Memory B cell (primary cell): ENCODE data around the gene TSHZ1.
A peak's percentile ranks its signal among the peaks of the same experiment; 100 is the strongest.

ENCODE experiments used
- ATAC-seq: fragments of 150-1000 bp; cut with Tn5 transposase; 2 replicates; pipeline ENCODE4 v1.10.0; 2021; ENCODE audit warnings: low read depth, mild to moderate bottlenecking, moderate library complexity
- DNase-seq, 2 donors: peaks; one replicate each; pipeline ENCODE4 v3.0.0; 2022; ENCODE audit warnings: low spot score in 2 of 2
- H3K27ac Mint-ChIP-seq: one replicate; pipeline ENCODE4 v1.8.0; 2022; ENCODE audit warnings: mild to moderate bottlenecking, moderate library complexity, mixed read lengths
- H3K27me3 Mint-ChIP-seq: one replicate; pipeline ENCODE4 v1.8.0; 2022; ENCODE audit warnings: mixed read lengths
- H3K36me3 Mint-ChIP-seq: one replicate; pipeline ENCODE4 v1.8.0; 2022; ENCODE audit warnings: mild to moderate bottlenecking, mixed read lengths
- H3K4me1 Mint-ChIP-seq: one replicate; pipeline ENCODE4 v1.8.0; 2022; ENCODE audit warnings: mixed read lengths
- H3K4me3 Mint-ChIP-seq: one replicate; pipeline ENCODE4 v1.8.0; 2022; ENCODE audit warnings: mild to moderate bottlenecking, moderate library complexity, mixed read lengths
- H3K9me3 Mint-ChIP-seq: one replicate; pipeline ENCODE4 v1.8.0; 2022; ENCODE audit warnings: mixed read lengths

The TSHZ1 gene

GRCh38 chr18:75199327-75199726 lies 11.3 kb upstream of the TSHZ1 start:
- ATAC-seq (no peak), DNase-seq (no peak)
- no peaks in the 10 kb centered on the region for H3K4me1 Mint-ChIP-seq
- no peak overlapping the region for H3K27ac Mint-ChIP-seq
- H3K27me3 Mint-ChIP-seq = no peaks in the 10 kb centered on the region
- H3K36me3 Mint-ChIP-seq = peaks cover 2% of the 10 kb centered on the region
- H3K4me3 Mint-ChIP-seq = no peak overlapping the region
- H3K9me3 Mint-ChIP-seq = no peaks in the 10 kb centered on the region

DNA sequence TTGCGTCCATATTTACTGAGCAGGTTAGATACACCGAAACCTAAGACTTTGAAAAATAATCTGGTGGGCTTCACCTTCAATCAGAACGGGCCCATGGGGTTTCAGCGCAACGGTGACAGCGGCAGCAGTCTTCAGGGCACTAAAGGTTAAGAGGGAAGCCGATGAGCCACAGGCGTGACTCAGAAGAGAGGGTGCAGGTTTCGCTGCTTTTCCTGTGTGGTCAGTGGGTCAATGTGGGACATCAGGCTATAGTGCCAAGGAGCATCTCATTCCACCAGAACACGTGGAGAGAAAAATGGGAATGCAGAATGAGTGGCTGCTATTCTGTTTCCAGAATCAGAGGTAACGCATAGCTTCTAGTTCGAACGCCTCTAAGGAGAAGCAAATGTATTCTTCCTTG lies 10.5 kb upstream of the TSHZ1 start:
- peaks cover 2% of the 10 kb centered on the region for H3K36me3 Mint-ChIP-seq
- no peak for DNase-seq
- H3K4me1 Mint-ChIP-seq = peaks cover 2% of the 10 kb centered on the region
- H3K9me3 Mint-ChIP-seq = no peaks in the 10 kb centered on the region
- H3K27me3 Mint-ChIP-seq = no peaks in the 10 kb centered on the region
- H3K27ac Mint-ChIP-seq = no peak overlapping the region
- H3K4me3 Mint-ChIP-seq = no peak overlapping the region
- ATAC-seq = no peak

DNA sequence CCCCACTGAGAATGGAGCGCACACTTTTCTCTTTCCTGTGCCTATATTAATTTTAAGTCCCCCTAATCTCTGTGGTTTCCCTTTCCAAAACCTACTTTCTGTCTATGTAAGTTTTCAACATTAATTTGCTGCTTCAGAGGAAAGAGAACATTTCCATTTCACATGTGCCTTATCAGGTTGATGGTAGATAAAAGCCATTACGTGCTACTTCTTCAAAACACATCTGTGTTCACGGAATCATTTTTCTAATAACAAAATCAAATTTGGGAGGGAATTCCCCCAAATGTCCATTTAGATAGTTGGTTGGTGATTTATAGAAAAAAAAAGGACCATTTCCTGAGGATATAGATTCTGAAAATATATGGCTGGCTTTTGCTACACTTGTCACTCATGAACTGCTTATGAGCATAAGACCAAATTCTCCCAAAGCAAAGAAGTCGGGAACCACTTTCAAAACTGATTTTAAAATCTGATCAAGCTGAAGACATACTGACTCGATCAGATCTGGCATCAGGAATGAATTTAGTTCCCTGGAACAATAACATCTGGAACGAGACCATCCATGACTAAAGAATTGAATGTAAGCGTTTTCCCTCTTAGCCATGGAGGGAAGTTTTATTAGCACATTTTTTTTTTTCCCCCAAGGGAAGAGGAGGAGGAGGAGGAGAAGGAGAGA lies 9.9 kb upstream of the TSHZ1 start:
- H3K27me3 Mint-ChIP-seq = no peaks in the 10 kb centered on the region
- DNase-seq (no peak), ATAC-seq (no peak)
- no peaks in the 10 kb centered on the region for H3K9me3 Mint-ChIP-seq
- H3K4me1 Mint-ChIP-seq = peaks cover 6% of the 10 kb centered on the region
- peaks cover 2% of the 10 kb centered on the region for H3K36me3 Mint-ChIP-seq
- no peak overlapping the region for H3K27ac Mint-ChIP-seq
- H3K4me3 Mint-ChIP-seq = no peak overlapping the region

DNA sequence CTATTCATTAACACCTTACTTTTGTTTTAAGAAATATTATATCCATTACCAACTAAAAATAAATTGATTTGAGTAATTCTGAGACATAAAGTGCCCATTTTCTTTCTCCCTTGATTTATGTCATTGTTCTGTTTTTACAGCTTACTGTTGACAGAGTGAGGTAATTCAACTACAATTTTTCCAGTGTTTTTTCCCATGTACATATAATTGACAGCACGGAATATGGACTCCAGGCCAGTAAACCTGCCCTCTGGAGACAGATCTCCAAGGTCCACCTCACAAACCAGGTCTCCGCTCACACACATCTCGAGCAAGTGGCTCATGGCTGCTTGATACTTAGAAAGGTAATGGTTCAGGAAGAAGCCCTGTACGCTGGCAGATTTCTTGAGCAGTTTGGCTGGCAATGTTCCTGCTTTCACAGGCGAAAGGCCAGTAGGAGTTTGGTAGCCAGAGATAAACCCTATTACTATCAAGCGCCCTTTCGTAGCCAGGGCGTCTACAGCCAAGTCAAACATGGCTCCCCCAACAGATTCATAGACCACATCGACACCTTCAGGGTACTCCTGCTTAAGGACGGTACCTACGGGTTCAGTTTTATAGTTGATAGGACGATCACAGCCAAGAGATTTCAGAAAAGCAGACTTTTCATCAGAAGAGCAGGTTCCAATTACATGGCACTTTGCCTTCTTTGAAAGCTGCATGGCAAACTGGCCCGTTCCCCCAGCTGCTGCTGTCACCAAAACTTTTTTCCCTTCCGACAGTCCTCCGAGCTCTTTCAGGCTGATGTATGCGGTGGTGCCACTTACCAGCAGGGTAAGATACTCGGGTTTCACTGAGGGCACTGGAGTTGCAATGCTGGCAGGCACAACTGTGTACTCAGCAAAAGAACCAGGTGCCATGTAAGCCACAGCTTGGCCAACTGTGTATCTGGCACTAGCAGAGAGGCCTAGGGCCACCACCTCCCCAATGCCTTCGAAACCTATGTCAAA lies 9.0 kb upstream of the TSHZ1 start:
- no peak overlapping the region for H3K4me3 Mint-ChIP-seq
- peaks cover 11% of the 10 kb centered on the region for H3K4me1 Mint-ChIP-seq
- peaks cover 2% of the 10 kb centered on the region for H3K36me3 Mint-ChIP-seq
- DNase-seq (no peak), ATAC-seq (no peak)
- no peak overlapping the region for H3K27ac Mint-ChIP-seq
- H3K9me3 Mint-ChIP-seq = no peaks in the 10 kb centered on the region
- no peaks in the 10 kb centered on the region for H3K27me3 Mint-ChIP-seq

DNA sequence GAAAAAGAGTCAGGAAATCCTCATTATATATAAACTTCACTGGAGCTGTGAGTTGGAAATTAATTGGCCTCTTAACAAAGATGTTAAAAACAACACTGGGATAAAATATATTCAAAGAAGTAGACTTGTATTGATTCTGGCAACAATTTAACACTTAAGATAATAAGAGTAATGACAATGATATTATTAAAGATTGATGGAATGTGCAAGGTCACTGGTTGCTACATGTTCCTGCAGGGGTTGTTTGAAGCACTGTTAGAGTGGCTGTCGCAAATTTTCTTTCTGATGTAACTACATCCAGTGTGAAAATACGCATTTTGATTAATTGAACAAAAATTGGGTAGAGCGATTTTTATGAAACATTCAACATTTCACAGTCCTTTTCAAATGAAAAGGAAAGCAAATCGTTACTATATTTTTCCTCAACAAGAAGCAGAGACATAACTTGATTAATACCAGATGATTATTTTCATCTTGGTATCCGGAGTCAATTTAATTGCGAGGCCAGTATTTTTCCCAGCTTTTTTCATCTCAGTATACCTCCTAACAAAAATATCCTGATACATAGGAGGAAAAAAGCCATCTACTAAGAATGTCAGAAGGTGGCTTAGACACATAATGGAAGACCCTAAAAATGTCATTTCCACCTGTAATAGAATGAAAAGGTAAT lies 7.8 kb upstream of the TSHZ1 start:
- H3K27me3 Mint-ChIP-seq = no peaks in the 10 kb centered on the region
- no peak overlapping the region for H3K4me3 Mint-ChIP-seq
- no peak for DNase-seq
- peaks cover 2% of the 10 kb centered on the region for H3K36me3 Mint-ChIP-seq
- H3K27ac Mint-ChIP-seq = peak overlapping the region; percentile 28
- peaks cover 19% of the 10 kb centered on the region for H3K4me1 Mint-ChIP-seq
- H3K9me3 Mint-ChIP-seq = no peaks in the 10 kb centered on the region
- no peak for ATAC-seq

DNA sequence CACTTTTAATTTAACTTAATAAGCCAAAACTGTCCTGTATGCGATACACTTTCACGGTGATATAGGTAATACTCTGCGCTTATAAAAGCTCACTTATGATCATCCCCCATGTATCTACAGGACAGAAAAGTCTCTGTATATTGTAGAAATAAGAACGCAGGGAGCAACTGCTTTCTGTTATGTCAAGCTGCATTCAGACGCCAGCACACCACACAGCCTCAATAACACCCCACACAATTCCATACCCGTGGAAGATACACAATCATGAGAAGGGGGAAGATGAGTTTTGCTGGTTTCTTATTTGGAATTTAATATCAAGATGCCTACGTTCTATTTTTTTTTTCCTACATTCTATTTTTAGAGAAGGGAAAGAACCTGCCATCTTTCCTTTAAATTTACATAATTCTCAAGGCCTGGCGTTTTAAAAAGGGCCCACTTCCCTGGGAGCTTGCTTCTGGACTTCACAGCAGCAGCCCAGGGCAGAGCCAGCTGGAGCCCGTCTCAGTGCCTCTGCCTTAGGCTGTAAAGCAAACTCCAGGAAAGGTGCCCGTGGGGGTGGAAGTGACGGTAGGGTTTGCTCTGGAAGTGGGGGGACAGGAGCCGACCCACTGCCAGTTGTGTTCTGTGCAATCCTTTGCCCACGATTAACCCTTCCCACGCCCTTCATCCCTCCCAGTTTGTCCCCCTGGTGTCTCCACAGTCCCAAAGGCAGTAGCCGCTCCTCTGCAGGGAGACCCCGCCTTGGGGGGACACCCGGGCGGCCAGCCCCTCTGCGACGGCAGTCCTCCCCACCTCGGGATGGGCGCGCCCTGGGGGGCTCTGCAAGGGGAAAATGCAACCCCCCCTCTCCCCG lies 7.0 kb upstream of the TSHZ1 start:
- Mint-ChIP-seq H3K36me3 (peaks cover 2% of the 10 kb centered on the region), H3K9me3 (no peaks in the 10 kb centered on the region), H3K4me1 (peaks cover 22% of the 10 kb centered on the region), H3K4me3 (no peak overlapping the region), H3K27ac (no peak overlapping the region), H3K27me3 (no peaks in the 10 kb centered on the region)
- DNase-seq (no peak), ATAC-seq (no peak)

GRCh38 chr18:75204269-75204731 lies 6.3 kb upstream of the TSHZ1 start:
- Mint-ChIP-seq H3K27ac (no peak overlapping the region), H3K4me1 (peaks cover 22% of the 10 kb centered on the region), H3K27me3 (no peaks in the 10 kb centered on the region), H3K36me3 (peaks cover 3% of the 10 kb centered on the region), H3K9me3 (no peaks in the 10 kb centered on the region), H3K4me3 (no peak overlapping the region)
- no peak for ATAC-seq
- DNase-seq = no peak

DNA sequence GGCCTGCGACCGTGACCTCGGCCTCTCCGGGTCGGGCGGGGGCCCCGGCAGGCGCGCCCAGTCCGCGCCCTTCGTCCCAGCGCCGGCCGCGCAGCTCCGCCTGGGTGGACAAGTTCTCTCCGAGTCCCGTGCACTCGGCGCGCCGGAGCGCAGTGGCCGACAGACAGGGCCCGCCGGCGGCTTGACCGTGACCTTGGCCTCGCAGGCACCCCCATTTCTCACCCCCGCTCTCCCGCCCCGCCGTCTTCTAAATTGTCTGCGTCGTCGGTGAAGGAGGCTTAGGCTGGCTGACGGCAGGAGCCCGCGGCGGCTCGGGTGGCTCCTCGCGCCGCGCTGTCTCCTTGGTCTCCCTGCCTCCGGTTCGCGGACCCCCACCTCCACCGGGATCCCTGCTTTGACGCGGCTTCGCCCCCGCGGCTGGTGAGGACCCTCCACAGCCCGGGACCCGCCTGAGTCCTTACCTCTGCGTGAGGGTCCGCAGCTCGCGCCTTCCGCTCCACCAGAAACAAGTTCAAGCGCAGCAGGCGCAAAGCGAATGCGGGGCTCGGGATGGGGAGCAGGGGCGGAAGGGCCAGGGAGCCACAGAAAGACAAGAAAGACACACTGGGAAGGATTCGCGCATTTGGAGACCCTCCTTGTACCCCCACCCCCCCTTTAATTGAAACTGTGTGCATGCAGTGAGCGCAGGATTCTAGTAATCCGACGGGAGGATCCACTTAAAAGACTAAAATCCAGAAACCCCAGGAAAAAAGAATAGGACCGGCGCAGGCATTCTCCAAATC lies 5.7 kb upstream of the TSHZ1 start:
- H3K4me3 Mint-ChIP-seq = peak overlapping the region; percentile 63
- DNase-seq = peak in 1 of 2 donors; percentile 21
- H3K36me3 Mint-ChIP-seq = peaks cover 3% of the 10 kb centered on the region
- no peak for ATAC-seq
- H3K9me3 Mint-ChIP-seq = no peaks in the 10 kb centered on the region
- no peak overlapping the region for H3K27ac Mint-ChIP-seq
- H3K27me3 Mint-ChIP-seq = no peaks in the 10 kb centered on the region
- peaks cover 22% of the 10 kb centered on the region for H3K4me1 Mint-ChIP-seq

DNA sequence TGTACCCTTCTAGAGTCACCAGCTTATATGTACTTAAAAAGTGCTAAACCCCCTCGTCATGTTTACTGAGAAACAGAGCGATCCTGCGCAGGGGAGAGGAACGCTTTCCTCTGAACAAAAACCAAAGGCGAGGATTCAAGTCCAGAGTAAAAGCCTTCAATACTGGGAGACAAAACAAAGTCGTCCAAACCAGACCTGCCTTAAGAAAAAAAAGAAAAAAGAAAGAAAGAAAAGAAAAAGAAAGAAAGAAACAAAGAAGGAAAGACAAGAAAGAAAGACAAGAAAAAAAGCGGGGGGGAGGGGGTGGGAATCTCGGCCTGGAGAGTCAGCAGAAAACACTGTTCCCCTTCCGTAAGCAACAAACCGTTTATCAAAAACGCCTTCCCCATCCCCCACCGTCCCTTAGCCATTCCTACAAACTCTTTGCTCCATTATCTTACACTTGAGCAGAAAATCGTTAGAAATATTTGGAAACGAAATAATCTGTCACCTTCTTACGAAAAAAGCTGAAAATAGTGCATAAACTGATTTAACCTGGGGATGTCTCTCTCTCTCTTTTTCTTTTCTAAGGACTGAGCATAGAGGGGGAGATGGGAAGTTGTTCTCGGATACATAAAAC lies 5.0 kb upstream of the TSHZ1 start:
- Mint-ChIP-seq H3K36me3 (peaks cover 2% of the 10 kb centered on the region), H3K9me3 (no peaks in the 10 kb centered on the region), H3K27ac (no peak overlapping the region), H3K4me1 (peaks cover 25% of the 10 kb centered on the region), H3K27me3 (no peaks in the 10 kb centered on the region), H3K4me3 (no peak overlapping the region)
- no peak for ATAC-seq
- DNase-seq = no peak

- H3K4me3 Mint-ChIP-seq = no peak overlapping the region
- ATAC-seq (no peak), DNase-seq (no peak)
- H3K9me3 Mint-ChIP-seq = no peaks in the 10 kb centered on the region
- peak overlapping the region; percentile 74 for H3K27ac Mint-ChIP-seq
- H3K27me3 Mint-ChIP-seq = no peaks in the 10 kb centered on the region
- H3K4me1 Mint-ChIP-seq = peaks cover 25% of the 10 kb centered on the region
- peaks cover 2% of the 10 kb centered on the region for H3K36me3 Mint-ChIP-seq
These were observed 3.9 kb upstream of the TSHZ1 start for GRCh38 chr18:75206452-75207309.

- peaks cover 25% of the 10 kb centered on the region for H3K4me1 Mint-ChIP-seq
- peak overlapping the region; percentile 74 for H3K27ac Mint-ChIP-seq
- no peaks in the 10 kb centered on the region for H3K9me3 Mint-ChIP-seq
- no peak for ATAC-seq
- peak overlapping the region; percentile 85 for H3K4me3 Mint-ChIP-seq
- peaks cover 2% of the 10 kb centered on the region for H3K36me3 Mint-ChIP-seq
- no peaks in the 10 kb centered on the region for H3K27me3 Mint-ChIP-seq
- DNase-seq = no peak
These were observed 3.1 kb upstream of the TSHZ1 start for GRCh38 chr18:75207310-75208154.
